HEK293T (cell line): ENCODE results near the gene SNX24.

Experiments
- BHLHE40 ChIP-seq: fragments of 450-650 bp; IDR thresholded peaks from 2 replicates; pipeline ENCODE4 v1.6.1; 2016; ENCODE audit warnings: mild to moderate bottlenecking, moderate library complexity, borderline replicate concordance
- CTBP1 ChIP-seq: fragments of 450-650 bp; IDR thresholded peaks from 2 replicates; pipeline ENCODE4 v1.6.1; 2016; ENCODE audit warnings: borderline replicate concordance
- FOXK2 ChIP-seq: fragments of 450-650 bp; IDR thresholded peaks from 2 replicates; pipeline ENCODE4 v1.6.1; 2016; ENCODE audit warnings: mild to moderate bottlenecking
- FOXM1 ChIP-seq: fragments of 450-650 bp; IDR thresholded peaks from 2 replicates; pipeline ENCODE4 v1.6.1; 2017; ENCODE audit warnings: mild to moderate bottlenecking, borderline replicate concordance
- L3MBTL2 ChIP-seq: fragments of 450-650 bp; conservative IDR thresholded peaks from 2 replicates; pipeline ENCODE4 v1.6.1; 2016; ENCODE audit warnings: mild to moderate bottlenecking
- TARDBP ChIP-seq: fragments of 450-650 bp; IDR thresholded peaks from 2 replicates; pipeline ENCODE4 v1.6.1; 2016
- ZNF384 ChIP-seq: fragments of 450-650 bp; IDR thresholded peaks from 2 replicates; pipeline ENCODE4 v1.6.1; 2016

DNA sequence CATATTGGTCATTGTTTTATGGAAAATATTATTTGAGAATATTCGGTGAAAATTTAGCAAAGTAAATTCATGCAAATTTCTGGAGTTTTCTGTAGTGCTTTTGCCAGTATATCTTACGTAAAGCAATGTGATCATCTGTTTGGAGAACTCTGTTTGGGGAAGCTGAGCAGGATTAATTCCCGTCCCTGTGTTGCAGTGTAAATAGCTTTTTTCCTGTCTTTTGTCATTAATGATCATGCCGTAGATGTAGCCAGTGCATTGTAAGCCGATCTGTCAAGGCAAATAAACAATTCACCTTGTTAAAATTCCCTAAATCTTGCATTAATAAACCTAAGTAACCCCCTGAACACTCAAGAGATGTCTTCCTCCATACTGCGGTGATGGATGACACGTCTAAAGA is 151.9 kb downstream of the SNX24 start:
- TF ChIP-seq FOXM1 (no peak), L3MBTL2 (no peak), CTBP1 (no peak), BHLHE40 (no peak), TARDBP (no peak), FOXK2 (no peak), ZNF384 (no peak)
